Measurements from ENCODE around the gene CUX1.

Gene CUX1

GRCh38 chr7:101899616-101900015 is 82.2 kb downstream of the CUX1 start:
- Histone ChIP-seq H3K9me2 (replicated peaks; ENCODE audit: insufficient read depth, low read length) (no peaks in the 10 kb centered on the region), H3K9ac (ENCODE audit: low read length) (no peak overlapping the region), H3K79me2 (ENCODE audit: low read length) (peaks cover 89% of the 10 kb centered on the region), H2AFZ (ENCODE audit: low read length) (no peak overlapping the region), H3K9me3 (replicated peaks; ENCODE audit: insufficient read depth, low read length) (no peaks in the 10 kb centered on the region), H3K4me3 (ENCODE audit: low read length) (no peak overlapping the region), H3F3A (ENCODE audit: insufficient read depth, low read length) (no peaks in the 10 kb centered on the region), H3K36me3 (replicated peaks; ENCODE audit: insufficient read depth, low read length) (no peaks in the 10 kb centered on the region), H3K4me2 (ENCODE audit: low read depth, low read length) (no peak overlapping the region), H3K4me1 (ENCODE audit: low read length) (no peaks in the 10 kb centered on the region), H3K27ac (ENCODE audit: low read length) (no peak overlapping the region), H3K27me3 (replicated peaks; ENCODE audit: insufficient read depth, low read length) (no peaks in the 10 kb centered on the region), H4K20me1 (ENCODE audit: insufficient read depth, low read length) (peaks cover 3% of the 10 kb centered on the region; the same call in 1 of the 2 replicates)
- no peak for DNase-seq
- TF ChIP-seq, protein P1, sequence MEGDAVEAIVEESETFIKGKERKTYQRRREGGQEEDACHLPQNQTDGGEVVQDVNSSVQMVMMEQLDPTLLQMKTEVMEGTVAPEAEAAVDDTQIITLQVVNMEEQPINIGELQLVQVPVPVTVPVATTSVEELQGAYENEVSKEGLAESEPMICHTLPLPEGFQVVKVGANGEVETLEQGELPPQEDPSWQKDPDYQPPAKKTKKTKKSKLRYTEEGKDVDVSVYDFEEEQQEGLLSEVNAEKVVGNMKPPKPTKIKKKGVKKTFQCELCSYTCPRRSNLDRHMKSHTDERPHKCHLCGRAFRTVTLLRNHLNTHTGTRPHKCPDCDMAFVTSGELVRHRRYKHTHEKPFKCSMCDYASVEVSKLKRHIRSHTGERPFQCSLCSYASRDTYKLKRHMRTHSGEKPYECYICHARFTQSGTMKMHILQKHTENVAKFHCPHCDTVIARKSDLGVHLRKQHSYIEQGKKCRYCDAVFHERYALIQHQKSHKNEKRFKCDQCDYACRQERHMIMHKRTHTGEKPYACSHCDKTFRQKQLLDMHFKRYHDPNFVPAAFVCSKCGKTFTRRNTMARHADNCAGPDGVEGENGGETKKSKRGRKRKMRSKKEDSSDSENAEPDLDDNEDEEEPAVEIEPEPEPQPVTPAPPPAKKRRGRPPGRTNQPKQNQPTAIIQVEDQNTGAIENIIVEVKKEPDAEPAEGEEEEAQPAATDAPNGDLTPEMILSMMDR (IDR thresholded peaks at IDR 0.05; ENCODE audit: low read length) = no peak
- TF ChIP-seq EZH2 (optimal IDR thresholded peaks at IDR 0.05; ENCODE audit: low read depth, low read length) (no peak), EZH2phosphoT487 (IDR thresholded peaks at IDR 0.05; ENCODE audit: low read length) (no peak)

GRCh38 chr7:101900103-101900502 is 82.7 kb downstream of the CUX1 start:
- H2AFZ ChIP-seq (ENCODE audit: low read length) = no peak overlapping the region
- H3K4me1 ChIP-seq (ENCODE audit: low read length) = no peaks in the 10 kb centered on the region
- no peaks in the 10 kb centered on the region for H3K9me2 ChIP-seq (replicated peaks; ENCODE audit: insufficient read depth, low read length)
- peaks cover 3% of the 10 kb centered on the region; the same call in 1 of the 2 replicates for H4K20me1 ChIP-seq (ENCODE audit: insufficient read depth, low read length)
- no peak overlapping the region for H3K4me2 ChIP-seq (ENCODE audit: low read depth, low read length)
- H3K9me3 ChIP-seq (replicated peaks; ENCODE audit: insufficient read depth, low read length) = no peaks in the 10 kb centered on the region
- TF ChIP-seq, protein P1 (IDR thresholded peaks at IDR 0.05; ENCODE audit: low read length) = no peak
- TF ChIP-seq EZH2phosphoT487 (IDR thresholded peaks at IDR 0.05; ENCODE audit: low read length) (no peak), EZH2 (optimal IDR thresholded peaks at IDR 0.05; ENCODE audit: low read depth, low read length) (no peak)
- no peaks in the 10 kb centered on the region for H3F3A ChIP-seq (ENCODE audit: insufficient read depth, low read length)
- no peak overlapping the region for H3K9ac ChIP-seq (ENCODE audit: low read length)
- no peaks in the 10 kb centered on the region for H3K36me3 ChIP-seq (replicated peaks; ENCODE audit: insufficient read depth, low read length)
- peaks cover 89% of the 10 kb centered on the region for H3K79me2 ChIP-seq (ENCODE audit: low read length)
- DNase-seq = no peak
- H3K4me3 ChIP-seq (ENCODE audit: low read length) = no peak overlapping the region
- no peaks in the 10 kb centered on the region for H3K27me3 ChIP-seq (replicated peaks; ENCODE audit: insufficient read depth, low read length)
- H3K27ac ChIP-seq (ENCODE audit: low read length) = no peak overlapping the region

DNA sequence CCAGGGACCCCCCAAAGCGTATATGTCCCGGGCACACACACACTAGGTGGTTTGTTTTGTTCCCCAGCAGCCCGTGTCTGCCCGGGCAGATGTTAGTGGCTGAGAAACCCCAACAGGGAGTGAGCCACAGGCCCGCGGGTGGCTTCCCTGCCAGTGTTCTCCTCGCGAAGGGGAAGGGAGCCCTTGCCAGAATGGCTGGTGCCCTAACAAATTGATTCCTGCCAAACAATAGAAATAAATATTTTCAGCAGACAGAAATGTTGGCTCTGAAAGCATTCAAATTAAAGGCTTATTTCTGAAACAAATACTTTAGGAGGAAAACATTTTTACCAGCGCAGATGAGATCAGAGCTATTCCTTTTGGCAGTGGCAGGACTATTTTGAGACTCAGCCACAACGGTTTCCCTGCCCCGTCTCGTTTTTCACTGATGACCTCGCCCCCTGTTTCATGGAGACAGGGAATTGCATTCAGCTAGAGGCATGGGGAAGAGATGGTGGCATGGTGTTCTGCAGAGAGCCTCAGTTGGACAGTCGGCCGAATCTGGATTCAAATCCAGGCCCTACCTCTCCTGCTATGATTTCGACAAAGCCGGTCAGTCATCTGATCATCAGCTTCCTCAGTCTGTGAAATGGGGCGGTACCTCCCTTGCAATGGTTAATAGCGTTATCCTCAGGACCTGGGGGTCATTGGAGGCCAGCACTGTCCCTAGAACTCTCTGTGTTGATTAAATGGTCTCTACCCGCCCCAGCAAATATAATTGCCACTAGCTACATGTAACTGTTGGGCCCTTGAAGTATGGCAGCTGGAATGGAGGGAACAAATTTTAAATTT is 84.5 kb downstream of the CUX1 start:
- no peak overlapping the region for H3K9ac ChIP-seq (ENCODE audit: low read length)
- no peaks in the 10 kb centered on the region for H3K9me3 ChIP-seq (replicated peaks; ENCODE audit: insufficient read depth, low read length)
- TF ChIP-seq EZH2 (optimal IDR thresholded peaks at IDR 0.05; ENCODE audit: low read depth, low read length) = no peak
- TF ChIP-seq, protein P1 (IDR thresholded peaks at IDR 0.05; ENCODE audit: low read length) = no peak
- H3K27me3 ChIP-seq (replicated peaks; ENCODE audit: insufficient read depth, low read length) = no peaks in the 10 kb centered on the region
- no peaks in the 10 kb centered on the region for H3F3A ChIP-seq (ENCODE audit: insufficient read depth, low read length)
- no peak overlapping the region for H3K27ac ChIP-seq (ENCODE audit: low read length)
- no peak overlapping the region for H3K4me2 ChIP-seq (ENCODE audit: low read depth, low read length)
- peaks cover 91% of the 10 kb centered on the region for H3K79me2 ChIP-seq (ENCODE audit: low read length)
- H3K4me1 ChIP-seq (ENCODE audit: low read length) = no peaks in the 10 kb centered on the region
- no peak for DNase-seq
- no peaks in the 10 kb centered on the region for H3K36me3 ChIP-seq (replicated peaks; ENCODE audit: insufficient read depth, low read length)
- H2AFZ ChIP-seq (ENCODE audit: low read length) = no peak overlapping the region
- H3K9me2 ChIP-seq (replicated peaks; ENCODE audit: insufficient read depth, low read length) = no peaks in the 10 kb centered on the region
- no peak overlapping the region for H3K4me3 ChIP-seq (ENCODE audit: low read length)
- no peaks in the 10 kb centered on the region for H4K20me1 ChIP-seq (ENCODE audit: insufficient read depth, low read length)

Data from MM.1S (cell line).